T follicular helper cell (primary cell): ENCODE measurements around the gene B4GALNT3.

Experiments used
- DNase-seq: peaks from one replicate; pipeline ENCODE4 v3.0.0-alpha.2; 2020; ENCODE audit warnings: low read depth

The B4GALNT3 gene

DNA sequence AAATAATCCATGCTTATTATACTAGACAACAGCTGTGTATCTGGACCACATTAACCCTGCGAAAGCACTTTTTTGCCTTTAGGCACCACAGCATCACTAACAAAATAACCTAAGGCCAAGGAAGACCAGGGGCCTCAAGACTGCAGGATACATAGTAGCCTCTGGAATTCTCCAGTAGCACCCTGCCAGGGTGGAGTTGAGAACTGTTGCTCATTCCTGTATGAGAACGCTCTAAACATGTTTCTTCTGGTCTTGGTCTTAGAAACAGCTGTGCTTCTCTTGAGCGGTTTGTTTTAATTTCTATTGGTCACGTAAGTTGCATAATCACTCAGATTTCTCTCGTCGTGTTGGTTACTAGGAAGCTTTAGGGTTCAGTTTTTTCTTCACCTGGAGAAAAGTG is 7.9 kb downstream of the B4GALNT3 start:
- DNase-seq = no peak

DNA sequence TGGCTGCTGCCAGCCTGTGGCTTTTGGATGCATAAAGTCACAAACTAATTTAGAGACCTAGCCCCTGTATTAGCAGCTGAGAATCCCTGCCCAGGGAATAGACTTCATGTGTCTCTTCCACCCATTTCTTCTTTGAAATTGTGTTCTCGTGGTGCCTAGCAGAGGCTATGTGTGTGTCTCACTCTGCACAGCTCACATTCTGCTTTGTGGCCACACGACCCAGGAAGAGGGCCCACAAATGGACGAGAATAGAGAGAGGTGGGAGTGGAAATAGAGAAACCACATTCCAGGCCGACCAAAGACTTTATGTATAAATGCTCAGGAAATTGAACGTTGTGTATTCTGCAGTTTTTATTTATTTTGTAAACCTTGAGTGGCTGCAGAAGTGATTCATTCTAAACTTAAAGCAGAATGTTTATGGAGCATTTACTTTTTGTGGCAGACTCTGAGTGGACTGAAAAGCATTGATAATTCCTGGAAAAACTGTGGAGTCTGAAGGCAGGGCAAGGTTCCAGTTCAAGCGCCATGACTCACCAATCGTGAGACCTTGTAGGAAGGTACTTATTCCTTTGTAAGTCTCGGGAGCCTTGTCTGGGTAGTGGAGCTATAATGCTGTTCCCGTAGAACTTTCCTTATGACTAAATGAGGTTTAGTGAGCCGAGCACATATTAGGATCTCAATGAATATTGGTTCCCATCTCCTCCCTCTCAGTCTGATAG is 9.1 kb downstream of the B4GALNT3 start:
- no peak for DNase-seq

GRCh38 chr12:470133-470532 is 10.4 kb downstream of the B4GALNT3 start:
- no peak for DNase-seq

- DNase-seq = no peak
These were observed 13.5 kb downstream of the B4GALNT3 start for GRCh38 chr12:473198-473597.

GRCh38 chr12:473863-474577 is 14.3 kb downstream of the B4GALNT3 start:
- no peak for DNase-seq

DNA sequence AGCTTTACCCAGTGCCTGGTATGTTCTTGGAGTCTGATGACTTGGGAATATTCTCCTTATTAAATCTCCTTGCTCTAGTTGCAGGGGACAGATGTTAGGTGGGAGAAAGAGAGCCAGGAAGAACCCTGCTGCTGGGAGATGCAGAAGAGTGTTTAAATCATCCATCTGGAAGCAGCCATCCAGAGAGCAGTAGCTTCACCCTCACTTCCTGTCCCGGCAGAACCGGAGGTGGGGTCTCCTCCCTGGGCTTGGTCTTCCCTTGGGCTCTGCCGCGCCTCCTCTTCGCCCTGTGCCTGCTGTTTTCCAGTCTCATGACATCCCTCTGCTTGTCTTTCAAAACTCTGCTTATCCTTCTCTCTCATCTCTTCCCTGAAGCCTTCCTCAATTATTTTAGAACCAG is 15.5 kb downstream of the B4GALNT3 start:
- no peak for DNase-seq

DNA sequence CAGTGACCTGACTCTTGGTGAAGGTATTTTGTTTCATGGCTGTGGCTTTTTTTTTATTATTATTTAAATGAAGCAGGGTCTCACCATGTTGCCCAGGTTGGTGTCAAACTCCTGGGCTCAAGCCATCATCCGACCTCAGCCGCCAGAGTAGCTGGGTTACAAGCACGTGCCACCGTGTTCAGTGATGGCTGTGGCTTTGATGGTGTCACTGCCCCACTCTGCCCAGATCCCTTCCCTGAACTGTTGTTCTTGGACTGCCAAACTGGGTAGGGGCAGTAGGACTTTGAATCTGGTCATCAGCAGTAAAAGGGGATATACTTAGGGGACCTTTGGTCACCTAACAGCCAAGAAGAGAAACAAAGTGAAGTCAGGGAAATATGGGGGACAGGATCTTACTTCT is 19.4 kb downstream of the B4GALNT3 start:
- DNase-seq = no peak

DNA sequence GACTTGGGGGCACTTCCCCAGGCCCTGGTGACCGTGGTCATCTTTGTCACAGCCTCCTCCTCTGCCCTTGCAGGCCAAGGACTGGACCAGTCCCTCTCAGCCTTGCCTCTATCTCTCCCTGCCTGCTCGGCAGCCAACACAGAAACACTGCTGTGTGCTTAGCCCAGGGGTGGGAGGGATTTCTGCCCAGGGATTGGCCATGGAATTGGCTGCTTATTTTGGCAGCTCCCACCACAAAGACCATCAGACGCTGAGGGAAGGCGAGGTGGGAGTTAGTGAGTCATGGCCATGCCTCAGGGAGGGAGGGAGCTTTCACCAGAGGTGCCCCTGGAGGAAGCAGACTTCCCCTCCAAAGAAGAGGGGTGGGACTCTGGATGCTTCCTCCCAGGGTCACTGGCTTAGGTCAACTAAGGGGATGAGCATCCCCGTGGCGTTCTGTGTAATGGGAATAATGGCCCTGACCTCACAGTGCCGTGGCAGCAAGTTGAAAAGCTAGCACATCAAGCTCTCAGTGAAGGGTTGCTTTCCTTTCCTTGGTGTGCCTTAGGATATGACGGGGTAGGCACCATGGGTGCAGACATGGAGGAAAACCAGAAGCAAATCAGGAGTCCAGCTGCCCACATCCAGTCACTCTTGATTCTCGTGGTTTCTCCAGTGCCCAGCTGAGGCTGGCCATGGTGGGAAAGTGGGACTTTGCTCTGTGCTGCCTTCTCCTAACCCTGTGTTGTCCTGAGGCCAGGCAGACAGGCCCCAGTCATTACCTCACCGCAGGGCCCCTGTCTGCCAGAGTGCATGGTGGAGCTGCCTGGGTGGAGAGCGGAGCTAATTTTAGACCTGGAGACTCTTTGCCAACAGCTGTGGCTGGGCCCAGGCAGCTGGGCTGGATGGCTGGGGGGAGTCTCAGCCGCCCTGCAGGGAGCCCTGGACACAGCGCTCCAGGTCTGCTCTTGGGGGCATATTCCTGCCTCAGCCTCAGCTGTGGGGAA is 21.4 kb downstream of the B4GALNT3 start:
- DNase-seq = no peak

- no peak for DNase-seq
These were observed 22.3 kb downstream of the B4GALNT3 start for GRCh38 chr12:482061-482460.

DNA sequence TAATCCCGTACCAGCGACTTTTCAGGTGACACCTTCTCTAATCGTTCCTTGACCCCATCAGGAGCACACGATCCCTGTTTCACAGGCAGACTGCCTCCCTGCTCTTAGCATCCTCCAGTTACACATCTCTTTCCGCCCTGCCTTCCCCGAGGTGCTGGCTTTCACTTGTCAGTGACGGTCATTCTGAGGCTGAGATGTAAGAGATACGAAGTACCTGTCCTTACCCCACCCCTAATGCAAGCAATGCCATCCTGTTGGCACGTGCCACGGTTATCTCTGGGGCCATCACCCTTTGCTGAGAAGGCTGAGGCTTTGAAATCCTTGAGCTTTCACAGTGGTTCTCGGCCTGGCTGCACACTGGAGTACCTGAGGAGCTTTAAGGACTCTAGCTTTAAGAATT is 24.4 kb downstream of the B4GALNT3 start:
- no peak for DNase-seq

DNA sequence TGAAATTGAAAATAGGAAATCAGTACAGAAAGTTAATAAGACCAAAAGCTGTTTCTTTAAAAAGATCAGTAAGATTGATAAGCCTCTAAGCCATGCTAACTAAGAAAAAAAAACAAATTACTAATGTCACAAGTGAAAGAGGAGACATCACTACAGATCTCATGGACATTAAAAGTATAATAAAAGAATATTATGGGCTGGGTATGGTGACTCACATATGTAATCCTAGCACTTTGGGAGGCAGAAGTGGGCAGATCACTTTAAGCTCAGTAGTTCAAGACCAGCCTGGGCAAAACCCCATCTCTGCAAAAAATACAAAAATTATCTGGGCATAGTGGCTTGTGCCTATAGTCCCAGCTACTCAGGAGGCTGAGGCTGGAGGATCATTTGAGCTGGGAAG is 30.5 kb downstream of the B4GALNT3 start:
- DNase-seq = no peak

- DNase-seq = no peak
These were observed 35.7 kb downstream of the B4GALNT3 start for GRCh38 chr12:495466-495865.

GRCh38 chr12:496736-497135 is 37.0 kb downstream of the B4GALNT3 start:
- no peak for DNase-seq

- DNase-seq = no peak
These were observed 37.9 kb downstream of the B4GALNT3 start for GRCh38 chr12:497501-498160.

DNA sequence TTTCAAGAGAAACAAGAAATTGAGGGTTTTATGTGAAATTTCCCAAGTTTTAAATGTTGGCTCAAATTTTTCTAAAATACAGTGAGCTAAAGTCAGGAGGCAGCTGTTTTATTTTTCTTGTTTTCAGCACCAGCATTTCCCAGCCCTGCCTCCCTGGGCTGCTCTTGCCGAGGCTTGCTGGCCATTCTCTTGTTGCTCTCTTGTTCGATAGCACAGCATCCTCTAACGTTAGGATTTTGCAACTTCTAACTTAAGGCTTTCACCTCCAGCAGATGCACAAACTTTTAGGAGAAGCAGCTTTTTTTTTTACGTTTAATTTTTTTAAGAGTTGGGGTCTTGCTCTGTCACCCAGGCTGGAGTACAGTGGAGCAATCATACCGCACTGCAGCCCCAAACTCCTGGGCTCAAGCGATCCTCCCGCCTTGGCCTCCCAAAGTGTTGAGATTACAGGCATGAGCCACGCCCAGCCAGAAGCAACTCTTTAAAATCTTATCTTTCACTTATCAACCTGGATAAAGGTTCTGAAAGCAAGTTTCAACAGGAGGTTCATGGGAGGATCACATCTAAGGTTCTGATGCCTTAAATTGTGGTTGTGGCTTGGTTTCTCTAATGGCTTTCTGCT is 40.2 kb downstream of the B4GALNT3 start:
- no peak for DNase-seq

DNA sequence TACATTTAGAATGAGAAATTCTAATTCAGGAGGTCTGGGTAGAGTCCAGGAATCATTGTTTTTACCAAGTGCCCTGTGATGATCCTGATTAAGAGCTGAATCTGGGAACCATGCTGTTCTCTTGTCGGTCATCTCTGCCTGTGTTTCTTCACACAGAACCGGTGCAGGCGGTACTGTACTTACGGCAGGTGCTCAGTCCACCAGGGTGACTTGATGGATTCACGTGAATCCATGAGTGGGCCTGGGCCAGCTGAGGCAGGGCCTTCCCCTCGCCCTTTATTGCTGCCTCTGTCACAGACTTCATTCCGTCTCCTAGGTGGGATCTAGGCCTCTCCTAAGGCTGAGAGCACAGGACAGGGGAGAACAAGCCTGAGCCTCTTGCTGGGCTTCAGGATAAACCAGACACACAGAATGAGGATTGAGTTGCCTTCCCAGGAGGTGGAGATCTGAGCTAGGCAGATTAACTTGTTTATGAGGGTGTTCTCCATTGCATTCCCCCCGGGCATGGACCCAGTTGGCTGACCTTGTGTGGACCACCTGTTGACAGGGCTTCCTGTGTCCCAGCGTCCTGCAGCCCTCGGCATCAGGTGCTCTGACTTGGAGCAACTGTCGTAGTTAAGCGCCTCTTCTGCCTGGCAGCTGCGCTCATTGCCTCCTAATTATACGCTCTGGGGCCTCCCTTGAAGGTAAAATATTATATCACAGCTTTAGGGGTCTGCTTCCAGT is 42.1 kb downstream of the B4GALNT3 start:
- no peak for DNase-seq

- no peak for DNase-seq
These were observed 43.5 kb downstream of the B4GALNT3 start for GRCh38 chr12:503111-503761.

DNA sequence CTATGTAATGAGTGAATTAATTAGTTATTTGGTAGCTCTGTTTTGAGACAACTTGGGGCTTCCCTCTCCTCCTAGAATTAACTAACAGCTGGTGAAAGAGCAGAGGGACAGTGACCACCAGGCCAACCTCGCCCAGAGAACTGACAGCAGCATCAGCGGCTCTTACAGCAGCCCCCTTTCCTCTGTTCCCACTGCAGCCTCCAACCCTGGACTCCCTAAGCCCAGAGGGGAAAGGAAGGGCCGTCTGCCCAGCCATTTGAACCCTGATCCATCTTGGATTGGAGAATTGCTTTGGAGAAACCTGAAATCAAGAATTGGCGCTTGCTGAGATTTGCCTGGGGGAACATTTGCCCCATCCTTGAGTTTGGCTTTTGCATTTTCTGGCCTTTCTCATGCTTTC is 45.5 kb downstream of the B4GALNT3 start:
- no peak for DNase-seq

DNA sequence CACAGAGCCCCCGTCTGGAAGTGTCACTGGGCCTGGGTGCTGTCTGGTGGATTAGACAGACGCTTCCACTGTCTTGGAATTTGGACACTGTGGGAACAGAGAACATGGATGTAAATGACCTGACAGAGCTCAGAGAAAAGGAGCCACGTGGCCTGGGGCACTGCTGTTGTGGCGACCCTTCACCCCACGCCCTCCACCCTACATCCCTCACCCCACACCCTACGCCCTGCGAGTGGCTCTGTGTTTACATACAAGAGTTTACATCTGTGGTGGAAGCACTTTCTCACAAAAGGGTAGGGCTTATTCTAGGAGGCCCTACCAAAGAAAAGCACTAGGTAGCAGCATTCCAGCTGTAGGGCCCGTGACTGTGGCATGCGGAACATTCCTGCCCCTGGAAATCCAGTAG is 47.7 kb downstream of the B4GALNT3 start:
- DNase-seq = no peak

DNA sequence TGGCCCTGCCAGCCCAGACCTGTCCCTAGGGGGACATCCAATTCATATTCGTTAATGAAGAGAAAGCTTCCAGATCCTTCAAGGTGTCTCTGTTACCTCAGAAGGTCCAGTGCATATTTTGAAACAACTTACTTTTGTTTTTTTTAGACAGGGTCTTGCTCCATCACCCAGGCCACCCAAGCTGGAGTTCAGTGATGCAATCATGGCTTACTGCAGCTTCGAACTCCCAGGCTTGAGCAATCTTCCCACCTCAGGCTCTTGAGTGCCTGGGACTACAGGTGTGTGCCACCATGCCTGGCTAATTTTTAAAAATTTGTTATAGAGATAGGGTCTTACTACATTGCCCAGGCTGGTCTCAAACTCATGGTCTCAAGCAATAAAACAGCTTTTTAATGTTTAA is 48.4 kb downstream of the B4GALNT3 start:
- DNase-seq = no peak
